Mucosa of rectum (tissue), 2 donors: ENCODE data around the gene CETP.
"Not testable (repeated sequence)": the region's sequence is repeated elsewhere in the genome, so short reads cannot be mapped to it uniquely, and the experiment has no call there.

Source experiments
- H3K27ac ChIP-seq, 2 donors: one replicate each; pipeline ENCODE4 v1.7.0; 2013; ENCODE audit warnings: inconsistent platforms in 2 of 2, low read depth in 2 of 2, low read length in 2 of 2
- H3K27me3 ChIP-seq, 2 donors: one replicate each; pipeline ENCODE4 v1.7.0; 2013; ENCODE audit warnings: low read length in 2 of 2; ENCODE audit not compliant: control insufficient read depth in 2 of 2, insufficient read depth in 2 of 2
- H3K36me3 ChIP-seq, 2 donors: one replicate each; pipeline ENCODE4 v1.7.0; 2013; ENCODE audit warnings: low read length in 2 of 2; ENCODE audit not compliant: control insufficient read depth in 2 of 2, insufficient read depth in 2 of 2
- H3K4me1 ChIP-seq, 2 donors: one replicate each; pipeline ENCODE4 v1.7.0; 2013; ENCODE audit warnings: low read length in 2 of 2, mild to moderate bottlenecking in 1 of 2; ENCODE audit not compliant: control insufficient read depth in 2 of 2, insufficient read depth in 2 of 2
- H3K4me3 ChIP-seq, 2 donors: one replicate each; pipeline ENCODE4 v1.7.0; 2013; ENCODE audit warnings: low read length in 2 of 2
- H3K9ac ChIP-seq, 2 donors: one replicate each; pipeline ENCODE4 v1.7.0; 2013; ENCODE audit warnings: low read length in 2 of 2, low read depth in 1 of 2, mild to moderate bottlenecking in 1 of 2
- H3K9me3 ChIP-seq, 2 donors: one replicate each; pipeline ENCODE4 v1.7.0; 2013; ENCODE audit warnings: low read length in 2 of 2; ENCODE audit not compliant: control insufficient read depth in 2 of 2
- donor health status: healthy.
- donor health status: Normal muscosa, but diverticular disease.

Gene CETP

DNA sequence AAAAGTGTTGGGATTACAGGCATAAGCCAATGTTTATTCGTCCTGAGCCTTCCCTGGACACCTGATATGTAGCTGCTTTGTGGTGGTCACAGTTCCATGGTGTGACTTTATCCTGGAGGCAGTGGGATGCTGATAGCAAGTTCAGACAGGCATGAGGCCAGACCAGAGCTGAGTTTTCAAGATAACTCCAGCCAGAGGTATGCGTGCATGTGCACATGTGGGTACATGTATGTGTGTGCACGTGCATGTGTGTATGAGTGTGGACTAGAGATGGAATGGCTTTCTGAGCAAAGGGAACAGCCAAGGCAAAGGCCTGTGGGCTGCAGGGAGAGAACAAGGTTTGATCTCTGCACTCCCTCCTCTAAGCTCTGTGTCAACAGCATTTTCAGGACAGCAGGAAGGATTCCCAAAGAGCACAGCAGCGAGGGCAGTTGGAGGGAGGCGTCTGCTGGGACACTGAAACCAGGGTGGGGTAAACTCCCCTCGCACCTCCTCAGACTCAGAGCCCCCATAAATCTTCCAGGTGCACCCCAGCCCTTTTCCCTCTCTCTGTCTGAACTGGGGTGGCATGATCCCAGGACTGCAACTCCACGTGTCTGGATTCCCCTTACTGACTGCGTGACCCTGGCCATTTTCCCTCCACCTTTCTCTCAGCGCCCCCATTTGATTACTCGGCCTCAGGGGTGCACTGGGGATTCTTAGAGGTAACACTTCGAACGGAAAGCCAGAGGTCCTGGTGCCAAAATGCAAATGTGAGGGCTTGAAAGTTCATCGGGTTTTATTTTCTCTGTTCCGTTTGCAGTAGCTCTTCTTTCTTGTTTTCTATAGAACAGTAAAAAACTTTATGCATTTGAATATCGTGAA, 42.9 kb downstream of the CETP start:
- Histone ChIP-seq H3K4me1 (peaks cover 0 to 12% of the 10 kb centered on the region in 2 donors), H3K9ac (no peak overlapping the region), H3K27me3 (no peaks in the 10 kb centered on the region), H3K4me3 (no peak overlapping the region), H3K9me3 (no peaks in the 10 kb centered on the region), H3K27ac (no peak overlapping the region), H3K36me3 (peaks cover 6 to 11% of the 10 kb centered on the region in 2 donors)

DNA sequence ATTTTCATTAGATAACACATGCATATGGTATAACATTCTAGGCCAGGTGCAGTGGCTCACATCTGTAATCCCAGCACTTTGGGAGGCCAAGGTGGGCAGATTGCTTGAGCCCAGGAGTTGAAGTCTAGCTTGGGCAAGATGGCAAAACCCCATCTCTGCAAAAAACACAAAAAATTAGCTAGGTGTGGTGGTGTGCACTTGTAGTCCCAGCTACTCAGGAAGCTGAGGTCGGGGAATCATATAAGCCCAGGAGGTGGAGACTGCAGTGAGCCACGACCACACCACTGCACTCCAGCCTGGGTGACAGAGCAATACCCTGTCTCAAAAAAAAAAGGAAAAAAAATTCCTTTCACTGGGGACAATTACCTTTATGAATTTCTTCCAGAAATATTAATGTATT, 43.8 kb downstream of the CETP start:
- H3K9ac ChIP-seq, H3K4me1 ChIP-seq, H3K27me3 ChIP-seq, H3K27ac ChIP-seq, H3K4me3 ChIP-seq, H3K9me3 ChIP-seq: not testable (repeated sequence)
- H3K36me3 ChIP-seq = peaks cover 6 to 11% of the 10 kb centered on the region in 2 donors

DNA sequence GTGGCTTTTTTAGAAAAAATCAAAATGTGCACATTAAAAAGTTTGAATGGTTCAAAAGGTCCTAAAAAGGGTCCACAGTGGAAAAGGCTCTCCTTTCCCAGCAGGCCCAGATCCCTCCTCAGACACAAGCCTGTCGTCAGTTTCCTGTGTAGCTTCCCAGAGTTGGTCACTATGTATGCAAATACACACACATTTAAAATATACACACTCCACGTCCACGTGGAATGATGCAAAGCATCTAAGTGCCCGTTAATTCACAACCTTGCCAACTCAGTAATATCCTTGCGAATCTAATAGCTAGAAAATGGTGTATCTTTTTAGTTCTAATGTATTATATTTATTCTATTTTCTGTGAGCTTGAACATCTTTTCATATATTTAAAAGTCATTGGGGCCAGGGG, 45.3 kb downstream of the CETP start:
- Histone ChIP-seq H3K9ac (no peak overlapping the region), H3K4me1 (peaks cover 0 to 8% of the 10 kb centered on the region in 2 donors), H3K9me3 (no peaks in the 10 kb centered on the region), H3K4me3 (no peak overlapping the region), H3K27ac (no peak overlapping the region), H3K36me3 (peaks cover 6 to 11% of the 10 kb centered on the region in 2 donors), H3K27me3 (no peaks in the 10 kb centered on the region)

DNA sequence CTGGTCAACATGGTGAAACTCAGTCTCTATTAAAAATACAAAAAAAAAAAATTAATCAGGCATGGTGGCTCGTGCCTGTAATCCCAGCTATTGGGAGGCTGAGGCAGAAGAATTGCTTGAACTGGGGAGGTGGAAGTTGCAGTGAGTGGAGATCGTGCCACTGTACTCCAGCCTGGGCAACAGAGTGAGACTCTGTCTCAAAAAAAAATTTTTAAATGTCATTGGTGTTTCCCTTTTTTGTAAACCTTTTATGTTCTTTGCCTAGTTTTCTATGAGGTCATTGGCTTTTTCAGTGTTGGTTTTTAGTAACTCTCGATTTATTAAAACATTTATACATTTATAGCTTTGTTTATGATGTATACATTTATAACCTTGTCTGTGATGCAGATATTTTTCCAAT, 45.8 kb downstream of the CETP start:
- Histone ChIP-seq H3K36me3 (peaks cover 6 to 11% of the 10 kb centered on the region in 2 donors), H3K4me1 (peaks cover 0 to 8% of the 10 kb centered on the region in 2 donors), H3K9me3 (no peaks in the 10 kb centered on the region), H3K4me3 (no peak overlapping the region), H3K9ac (no peak overlapping the region), H3K27me3 (no peaks in the 10 kb centered on the region), H3K27ac (no peak overlapping the region)

DNA sequence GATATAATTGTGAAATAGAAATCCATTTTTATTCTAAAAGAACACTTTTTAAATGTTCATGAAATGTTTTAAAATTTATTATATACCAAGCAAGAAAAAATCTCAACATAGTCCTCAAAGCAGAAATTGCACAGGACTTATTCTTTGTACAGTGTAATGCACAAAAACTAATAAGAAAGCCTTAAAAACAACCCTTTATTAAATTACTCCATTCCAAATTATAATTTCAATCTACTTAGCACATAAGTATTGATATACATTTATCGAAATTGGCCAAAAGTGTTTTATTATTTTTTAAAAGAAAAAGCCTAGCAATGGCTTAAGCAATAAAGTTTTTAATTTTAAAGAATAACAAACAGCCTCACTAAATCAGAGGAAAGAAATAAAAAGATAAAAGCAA, 46.7 kb downstream of the CETP start:
- Histone ChIP-seq H3K9ac (no peak overlapping the region), H3K9me3 (no peaks in the 10 kb centered on the region), H3K36me3 (peaks cover 6 to 11% of the 10 kb centered on the region in 2 donors), H3K4me1 (peaks cover 0 to 8% of the 10 kb centered on the region in 2 donors), H3K27me3 (no peaks in the 10 kb centered on the region), H3K27ac (no peak overlapping the region), H3K4me3 (no peak overlapping the region)

DNA sequence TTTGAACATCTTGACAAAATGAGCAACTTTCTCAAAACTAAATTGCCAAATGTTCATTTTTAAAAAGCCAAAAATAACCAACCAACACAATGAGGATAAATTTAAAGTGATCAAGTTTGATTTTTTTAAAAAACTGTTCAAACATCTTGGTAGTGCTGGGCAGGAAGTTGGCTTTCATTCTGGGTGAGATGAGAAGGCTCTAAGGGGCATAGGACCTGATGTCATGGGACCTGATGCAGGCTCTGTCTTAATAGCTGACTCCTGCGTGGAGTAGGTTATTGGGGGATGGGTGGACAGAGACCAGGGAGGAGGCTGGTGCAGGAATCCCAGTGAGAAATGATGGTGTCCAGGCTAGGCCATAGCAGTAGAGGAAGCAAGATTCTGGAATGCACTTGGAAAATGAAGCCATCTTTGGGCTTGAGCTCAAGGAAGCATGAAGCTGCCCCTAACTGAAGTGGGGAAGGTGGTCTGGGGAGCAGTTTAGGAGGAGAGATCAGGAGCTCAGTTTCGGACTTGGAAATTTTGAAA, 48.0 kb downstream of the CETP start:
- H3K9ac ChIP-seq = no peak overlapping the region
- H3K4me3 ChIP-seq = no peak overlapping the region
- H3K4me1 ChIP-seq = peaks cover 2% of the 10 kb centered on the region in 2 donors
- no peaks in the 10 kb centered on the region for H3K9me3 ChIP-seq
- no peaks in the 10 kb centered on the region for H3K27me3 ChIP-seq
- peaks cover 0 to 4% of the 10 kb centered on the region in 2 donors for H3K36me3 ChIP-seq
- no peak overlapping the region for H3K27ac ChIP-seq

DNA sequence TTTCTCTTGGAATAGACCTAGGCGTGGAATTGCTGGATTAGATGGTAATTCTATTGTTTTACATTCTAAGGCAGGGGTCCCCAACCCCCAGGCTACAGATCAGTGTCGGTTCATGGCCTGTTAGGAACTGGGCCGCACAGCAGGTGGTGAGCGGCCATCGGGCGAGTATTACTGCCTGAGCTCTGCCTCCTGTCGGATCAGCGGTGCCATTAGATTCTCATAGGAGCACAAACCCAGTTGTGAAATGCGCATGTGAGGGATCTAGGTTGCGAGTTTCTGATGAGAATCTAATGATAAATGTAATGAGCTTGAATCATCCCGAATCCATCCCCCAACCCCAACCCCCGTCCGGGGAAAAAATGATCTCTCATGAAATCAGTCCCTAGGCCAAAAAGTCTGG, 50.6 kb downstream of the CETP start:
- Histone ChIP-seq H3K4me3 (no peak overlapping the region), H3K27me3 (no peaks in the 10 kb centered on the region), H3K4me1 (peaks cover 0 to 2% of the 10 kb centered on the region in 2 donors), H3K36me3 (peaks cover 6 to 7% of the 10 kb centered on the region in 2 donors), H3K27ac (no peak overlapping the region), H3K9me3 (no peaks in the 10 kb centered on the region), H3K9ac (no peak overlapping the region)

DNA sequence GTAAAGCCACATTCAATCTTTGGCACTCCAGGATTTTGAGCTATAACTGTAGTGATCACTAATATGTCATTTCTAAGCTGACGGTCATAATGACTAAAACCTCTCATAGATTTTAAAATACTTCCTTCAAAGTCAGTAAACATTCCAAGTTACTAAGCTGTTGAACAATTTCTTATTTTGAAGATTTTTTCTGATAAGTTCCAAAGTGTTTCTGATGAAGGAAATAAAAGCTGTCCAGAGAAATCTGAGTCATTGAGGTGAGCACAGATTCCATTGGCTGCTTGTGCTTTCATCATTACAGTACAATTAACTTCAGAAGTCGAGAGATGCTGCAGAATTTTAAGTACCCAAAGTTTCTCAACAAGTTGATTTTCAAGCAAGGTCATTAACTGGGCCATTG, 51.5 kb downstream of the CETP start:
- H3K27ac ChIP-seq = no peak overlapping the region
- peaks cover 14% of the 10 kb centered on the region in 2 donors for H3K36me3 ChIP-seq
- no peak overlapping the region for H3K9ac ChIP-seq
- H3K4me1 ChIP-seq = peaks cover 0 to 2% of the 10 kb centered on the region in 2 donors
- no peaks in the 10 kb centered on the region for H3K9me3 ChIP-seq
- no peak overlapping the region for H3K4me3 ChIP-seq
- no peaks in the 10 kb centered on the region for H3K27me3 ChIP-seq

DNA sequence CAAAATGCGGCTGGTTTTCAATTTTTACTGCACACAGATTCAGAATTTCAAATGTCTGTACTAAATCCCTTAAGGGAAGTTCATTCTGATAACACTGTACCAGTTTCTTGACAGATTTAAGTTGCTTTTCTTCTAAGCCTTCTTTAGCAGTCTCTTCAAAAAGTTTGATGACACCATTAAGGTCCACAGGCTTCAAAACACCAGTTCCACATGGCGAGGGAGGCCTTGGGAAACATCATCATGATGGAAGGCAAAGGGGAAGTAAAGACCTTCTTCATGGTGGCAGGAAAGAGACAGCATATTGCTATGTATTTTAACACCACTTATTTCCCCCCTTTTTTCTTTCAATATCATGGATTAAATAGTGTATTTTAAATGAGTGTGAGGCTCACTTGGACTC, 52.2 kb downstream of the CETP start:
- H3K27me3 ChIP-seq = no peaks in the 10 kb centered on the region
- no peak overlapping the region for H3K9ac ChIP-seq
- peaks cover 18 to 19% of the 10 kb centered on the region in 2 donors for H3K36me3 ChIP-seq
- no peaks in the 10 kb centered on the region for H3K9me3 ChIP-seq
- H3K27ac ChIP-seq = peak overlapping the region in 1 of 2 donors; percentile 14
- H3K4me1 ChIP-seq = peaks cover 0 to 2% of the 10 kb centered on the region in 2 donors
- no peak overlapping the region for H3K4me3 ChIP-seq

DNA sequence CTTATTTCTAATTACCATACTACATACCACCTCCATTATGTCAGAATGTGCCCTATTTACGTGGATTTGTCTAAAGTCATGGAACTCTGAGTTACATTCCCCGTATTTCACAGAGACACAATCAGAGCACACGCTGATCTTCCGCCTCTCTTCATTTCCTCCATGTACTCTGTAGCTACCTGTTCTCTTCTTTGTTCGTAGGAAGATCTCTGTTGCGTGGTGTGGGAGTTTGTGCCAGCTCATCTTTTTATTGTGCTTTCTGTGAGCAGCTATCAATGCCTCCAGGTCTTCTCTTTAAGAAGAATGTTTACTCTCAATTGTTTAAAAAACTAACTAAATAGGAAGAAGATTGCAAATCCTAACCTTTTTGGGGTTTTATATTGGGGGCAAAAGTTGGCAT, 54.6 kb downstream of the CETP start:
- Histone ChIP-seq H3K9me3 (no peaks in the 10 kb centered on the region), H3K36me3 (peaks cover 32 to 36% of the 10 kb centered on the region in 2 donors), H3K9ac (no peak overlapping the region), H3K4me3 (no peak overlapping the region), H3K27me3 (no peaks in the 10 kb centered on the region), H3K4me1 (peaks cover 0 to 2% of the 10 kb centered on the region in 2 donors), H3K27ac (no peak overlapping the region)
